H54 (cell line): ENCODE results near the gene NKAPD1.
"Not testable (repeated sequence)": the region's sequence is repeated elsewhere in the genome, so short reads cannot be mapped to it uniquely, and the experiment has no call there.

ENCODE experiments used
- DNase-seq: peaks from one replicate; pipeline ENCODE4 v3.0.0; 2011; ENCODE audit warnings: low spot score, mixed read lengths; ENCODE audit not compliant: insufficient read length
- FAIRE-seq: peaks from 3 replicates; lab custom pipeline; 2011; peaks lifted over from hg19 to GRCh38; lab: Jason Lieb, UNC
- POLR2A ChIP-seq: IDR thresholded peaks from 2 replicates; pipeline ENCODE4 v1.6.1; 2011; ENCODE audit warnings: low read depth, mild to moderate bottlenecking, low read length

The NKAPD1 gene

GRCh38 chr11:112050721-112051120 is 23.4 kb upstream of the NKAPD1 start:
- FAIRE-seq (no peak), DNase-seq (no peak)
- no peak for TF ChIP-seq POLR2A

DNA sequence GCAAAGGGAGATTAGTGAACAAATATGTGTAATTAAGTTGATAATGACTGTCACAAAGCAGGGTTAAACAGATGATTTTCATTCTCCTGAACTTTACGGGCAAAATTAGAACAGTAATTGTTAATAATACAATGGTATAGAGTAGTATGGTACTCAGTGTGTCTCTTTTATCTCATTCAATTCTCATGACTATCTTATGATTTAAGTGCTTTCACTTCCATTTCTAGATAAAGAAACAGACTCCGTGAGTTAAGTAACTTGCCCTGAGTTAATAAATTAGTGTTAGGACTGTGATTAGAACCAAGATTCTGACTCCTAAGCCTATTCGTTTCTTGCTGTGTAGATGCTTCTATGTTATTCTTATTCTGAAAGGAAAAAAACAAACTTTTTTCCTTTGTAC is 22.3 kb upstream of the NKAPD1 start:
- TF ChIP-seq POLR2A = no peak
- no peak for FAIRE-seq
- no peak for DNase-seq

DNA sequence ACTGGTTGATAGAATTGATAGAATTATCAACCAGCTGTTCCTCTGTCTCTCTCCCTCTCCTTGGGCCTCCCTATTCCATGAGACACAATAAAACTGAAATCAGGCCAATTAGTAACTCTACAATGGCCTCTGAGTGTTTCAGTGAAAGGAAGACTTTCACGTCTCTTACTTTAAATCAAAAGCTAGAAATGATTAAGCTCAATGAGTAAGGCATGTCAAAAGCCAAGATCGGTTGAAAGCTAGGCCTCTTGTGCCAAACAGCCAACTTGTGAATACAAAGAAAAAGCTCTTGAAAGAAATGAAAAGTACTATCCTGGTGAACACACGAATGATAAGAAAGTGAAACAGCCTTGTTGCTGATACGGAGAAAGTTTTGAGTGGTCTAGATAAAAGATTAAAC is 16.9 kb upstream of the NKAPD1 start:
- DNase-seq (no peak), FAIRE-seq (no peak)
- TF ChIP-seq POLR2A = no peak

DNA sequence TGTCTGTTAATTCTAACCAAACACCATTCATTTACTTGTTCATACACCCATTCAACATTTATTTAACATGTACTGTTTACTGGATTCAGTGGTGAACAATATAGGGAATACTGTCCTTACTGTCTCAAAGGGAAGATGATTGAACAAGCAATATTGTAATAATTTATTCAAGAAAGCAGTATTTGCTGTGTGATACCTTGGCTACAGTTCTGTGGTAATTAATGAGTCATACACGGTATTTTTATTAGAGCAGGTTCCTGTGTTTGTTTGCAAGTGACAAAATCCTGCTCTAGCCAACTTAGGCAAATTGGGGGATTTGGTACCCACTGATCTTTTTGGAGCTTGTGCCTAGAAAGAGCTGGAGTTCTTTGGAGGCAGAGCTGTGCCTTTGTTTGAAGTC is 16.0 kb upstream of the NKAPD1 start:
- no peak for TF ChIP-seq POLR2A
- DNase-seq (no peak), FAIRE-seq (no peak)

GRCh38 chr11:112062923-112063322 is 11.2 kb upstream of the NKAPD1 start:
- TF ChIP-seq POLR2A = no peak
- DNase-seq (no peak), FAIRE-seq (no peak)

GRCh38 chr11:112082729-112083128 is 8.6 kb downstream of the NKAPD1 start:
- no peak for DNase-seq
- peak; percentile 80 for FAIRE-seq
- TF ChIP-seq POLR2A = no peak

- no peak for DNase-seq
- FAIRE-seq = no peak
- TF ChIP-seq POLR2A = no peak
These were observed 11.8 kb downstream of the NKAPD1 start for GRCh38 chr11:112085822-112086421.

DNA sequence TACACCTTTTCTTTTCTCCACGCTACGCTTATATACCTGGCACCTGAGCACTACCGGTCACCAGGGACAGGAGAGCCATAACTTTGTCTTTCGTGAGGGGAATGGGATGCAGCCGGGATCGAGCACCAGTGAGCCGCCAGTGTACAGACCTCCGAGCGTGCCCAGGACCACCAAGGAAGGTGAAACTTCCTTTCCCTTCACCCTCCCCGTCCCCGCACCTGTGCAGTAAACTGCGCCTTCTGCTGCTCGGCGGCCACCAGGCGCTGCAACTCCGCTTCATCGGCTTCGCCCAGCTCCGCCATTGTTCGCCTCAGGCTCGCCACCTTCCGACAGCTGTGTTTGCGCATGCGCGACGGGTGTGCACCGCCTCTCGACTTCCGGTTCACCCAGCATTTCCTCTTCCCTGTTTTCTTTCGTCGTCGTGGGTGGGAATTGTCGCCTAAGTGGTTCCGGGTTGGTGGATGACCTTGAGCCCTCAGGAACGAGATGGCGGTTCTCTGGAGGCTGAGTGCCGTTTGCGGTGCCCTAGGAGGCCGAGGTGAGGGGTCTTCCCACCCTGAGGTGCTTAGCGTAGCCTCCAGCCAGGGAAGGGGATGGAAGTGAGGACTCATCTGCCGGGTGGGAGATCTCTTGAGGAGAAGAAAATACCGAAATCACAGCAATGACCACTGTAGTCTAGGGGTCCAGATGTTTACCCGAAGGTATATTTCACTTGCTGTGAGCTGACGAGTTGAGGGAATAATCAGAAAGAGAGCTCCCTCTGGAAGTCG is 12.5 kb downstream of the NKAPD1 start, which contains the start of the genes SDHD and TIMM8B:
Gene SDHD (plus strand): TSS at position 452 of the 770 bp plus-strand sequence. CDS start 35 bp downstream, at position 487.
Gene TIMM8B (minus strand): TSS at position 335 of the 770 bp plus-strand sequence. CDS start 33 bp downstream, at position 302.
- FAIRE-seq = peak; percentile 98
- DNase-seq = peak; percentile 65
- TF ChIP-seq POLR2A = peak; percentile 48; the same call in 1 of the 2 replicates

- no peak for DNase-seq
- TF ChIP-seq POLR2A = no peak
- no peak for FAIRE-seq
These were observed 13.1 kb downstream of the NKAPD1 start for GRCh38 chr11:112087212-112087611.

- not testable (repeated sequence) for FAIRE-seq, DNase-seq
These were observed 21.2 kb downstream of the NKAPD1 start for GRCh38 chr11:112095302-112095701.

- DNase-seq (no peak), FAIRE-seq (no peak)
- TF ChIP-seq POLR2A = no peak
These were observed 22.1 kb downstream of the NKAPD1 start for GRCh38 chr11:112096194-112096593.

GRCh38 chr11:112097734-112098528 is 23.8 kb downstream of the NKAPD1 start:
- no peak for TF ChIP-seq POLR2A
- DNase-seq (no peak), FAIRE-seq (no peak)

- no peak for TF ChIP-seq POLR2A
- FAIRE-seq (no peak), DNase-seq (no peak)
These were observed 26.4 kb downstream of the NKAPD1 start for GRCh38 chr11:112100462-112100861.

DNA sequence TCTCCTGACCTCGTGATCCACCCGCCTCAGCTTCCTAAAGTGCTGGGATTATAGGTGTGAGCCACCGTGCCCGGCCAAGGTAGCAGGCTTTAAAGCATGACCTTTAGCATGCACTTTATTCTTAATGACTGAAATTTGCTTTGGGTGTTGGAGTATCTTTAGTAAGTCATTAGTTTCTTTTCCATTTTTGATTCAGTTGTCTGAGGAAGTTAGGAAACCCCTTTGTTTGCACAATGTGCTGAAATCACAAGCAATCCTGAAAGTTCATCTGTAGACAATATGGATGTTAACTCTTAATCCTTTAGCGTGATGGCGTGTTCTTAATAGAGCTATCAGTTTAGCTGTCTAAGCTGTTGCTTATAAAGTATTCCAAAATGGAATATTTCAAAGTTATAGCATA is 29.3 kb downstream of the NKAPD1 start:
- TF ChIP-seq POLR2A = no peak
- DNase-seq (no peak), FAIRE-seq (no peak)

DNA sequence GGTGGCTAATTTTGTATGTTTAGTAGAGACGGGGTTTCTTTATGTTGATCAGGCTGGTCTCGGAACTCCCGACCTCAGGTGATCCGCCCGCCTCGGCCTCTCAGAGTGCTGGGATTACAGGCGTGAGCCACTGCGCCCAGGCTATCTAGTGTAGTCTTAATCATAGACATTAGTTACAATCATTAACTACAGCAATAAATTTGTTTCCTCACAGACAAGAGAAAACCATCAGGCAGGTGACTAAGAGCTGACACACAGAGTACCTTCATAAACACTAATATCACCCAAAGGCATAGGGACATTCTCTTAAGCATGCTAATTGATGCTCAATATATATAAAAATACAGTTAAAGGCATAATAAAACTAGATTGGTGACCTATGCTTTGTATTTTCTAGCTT is 32.0 kb downstream of the NKAPD1 start:
- no peak for DNase-seq
- no peak for TF ChIP-seq POLR2A
- no peak for FAIRE-seq
